DOHH2 (cell line): Measurements from ENCODE around the gene IFNE.

Experiments used
- H3F3A ChIP-seq: fragments of 200-600 bp; sonication (generic), shearing (Covaris generic); 2 replicates; pipeline ENCODE4 v1.6.0; 2016; ENCODE audit warnings: antibody characterized with exemption, mild to moderate bottlenecking; ENCODE audit not compliant: control insufficient read depth, insufficient read depth
- H3K27ac ChIP-seq: fragments of 200-600 bp; sonication (generic); 2 replicates; pipeline ENCODE4 v1.5.1; 2014; ENCODE audit warnings: low read depth, mild to moderate bottlenecking, low read length, moderate library complexity
- H3K27me3 ChIP-seq: fragments of 200-600 bp; sonication (generic); 2 replicates; pipeline ENCODE4 v1.6.1; 2014; ENCODE audit warnings: mild to moderate bottlenecking, low read length, mixed read lengths; ENCODE audit not compliant: control insufficient read depth
- H3K36me3 ChIP-seq: fragments of 200-600 bp; sonication (generic); 2 replicates; pipeline ENCODE4 v1.6.1; 2014; ENCODE audit warnings: mild to moderate bottlenecking, low read length, moderate library complexity, mixed read lengths; ENCODE audit not compliant: control insufficient read depth
- H3K4me1 ChIP-seq: fragments of 200-600 bp; sonication (generic); 2 replicates; pipeline ENCODE4 v1.6.1; 2014; ENCODE audit warnings: mild to moderate bottlenecking, low read length, mixed read lengths; ENCODE audit not compliant: control insufficient read depth
- H3K4me2 ChIP-seq: fragments of 200-600 bp; sonication (generic); 2 replicates; pipeline ENCODE4 v1.6.0; 2014; ENCODE audit warnings: mild to moderate bottlenecking, low read length, moderate library complexity
- H3K4me3 ChIP-seq: fragments of 200-600 bp; sonication (generic); 2 replicates; pipeline ENCODE4 v1.5.1; 2014; ENCODE audit warnings: mild to moderate bottlenecking, low read length, mixed read lengths
- H3K79me2 ChIP-seq: fragments of 200-600 bp; sonication (generic); 2 replicates; pipeline ENCODE4 v1.6.1; 2014; ENCODE audit warnings: mild to moderate bottlenecking, low read length, mixed read lengths; ENCODE audit not compliant: control insufficient read depth
- H3K9me2 ChIP-seq: fragments of 200-600 bp; sonication (generic); replicated peaks from 2 replicates; pipeline ENCODE4 v1.6.1; 2014; ENCODE audit warnings: mild to moderate bottlenecking, low read length, mixed read lengths; ENCODE audit not compliant: control insufficient read depth
- H3K9me3 ChIP-seq: fragments of 200-600 bp; sonication (generic); 2 replicates; pipeline ENCODE4 v1.6.1; 2014; ENCODE audit warnings: antibody characterized with exemption, low read length, mixed read lengths; ENCODE audit not compliant: control insufficient read depth, insufficient read depth
- H4K20me1 ChIP-seq: fragments of 200-600 bp; sonication (generic); 2 replicates; pipeline ENCODE4 v1.6.0; 2014; ENCODE audit warnings: low read depth, mild to moderate bottlenecking, antibody characterized with exemption, low read length, moderate library complexity; ENCODE audit not compliant: control insufficient read depth, insufficient read depth
- CTCF ChIP-seq: fragments of 200-600 bp; sonication (generic); IDR thresholded peaks from one replicate; pipeline ENCODE4 v1.5.1; 2014; ENCODE audit warnings: antibody characterized with exemption, mild to moderate bottlenecking, low read depth, low read length; ENCODE audit not compliant: poor library complexity, severe bottlenecking
- EZH2phosphoT487 ChIP-seq: fragments of 200-600 bp; sonication (generic); IDR thresholded peaks from 2 replicates; pipeline ENCODE4 v1.6.1; 2017; ENCODE audit warnings: borderline replicate concordance, mild to moderate bottlenecking, antibody characterized with exemption, low read length, moderate library complexity, mixed read lengths

Gene IFNE

GRCh38 chr9:21477466-21477865 lies 4.6 kb downstream of the IFNE start:
- Histone ChIP-seq H3K36me3 (no peaks in the 10 kb centered on the region), H3F3A (no peaks in the 10 kb centered on the region), H3K4me1 (no peaks in the 10 kb centered on the region), H3K27me3 (no peaks in the 10 kb centered on the region), H4K20me1 (no peaks in the 10 kb centered on the region), H3K9me3 (no peaks in the 10 kb centered on the region), H3K4me3 (no peak overlapping the region), H3K9me2 (no peaks in the 10 kb centered on the region), H3K4me2 (no peak overlapping the region), H3K79me2 (no peaks in the 10 kb centered on the region), H3K27ac (no peak overlapping the region)
- TF ChIP-seq EZH2phosphoT487 = no peak
- no peak for TF ChIP-seq CTCF

- H3F3A ChIP-seq = no peaks in the 10 kb centered on the region
- no peaks in the 10 kb centered on the region for H3K9me2 ChIP-seq
- TF ChIP-seq EZH2phosphoT487 = no peak
- no peak for TF ChIP-seq CTCF
- H3K4me3 ChIP-seq = no peak overlapping the region
- H3K4me2 ChIP-seq = no peak overlapping the region
- H3K27me3 ChIP-seq = peaks cover 4% of the 10 kb centered on the region; the same call in 1 of the 2 replicates
- no peaks in the 10 kb centered on the region for H3K79me2 ChIP-seq
- no peaks in the 10 kb centered on the region for H3K9me3 ChIP-seq
- H3K27ac ChIP-seq = no peak overlapping the region
- no peaks in the 10 kb centered on the region for H3K36me3 ChIP-seq
- no peaks in the 10 kb centered on the region for H3K4me1 ChIP-seq
- H4K20me1 ChIP-seq = no peaks in the 10 kb centered on the region
Measured at GRCh38 chr9:21473236-21473635, 8.9 kb downstream of the IFNE start.

- H3F3A ChIP-seq = no peaks in the 10 kb centered on the region
- H3K9me2 ChIP-seq = no peaks in the 10 kb centered on the region
- no peak for TF ChIP-seq CTCF
- TF ChIP-seq EZH2phosphoT487 = no peak
- no peaks in the 10 kb centered on the region for H3K4me1 ChIP-seq
- H3K4me3 ChIP-seq = no peak overlapping the region
- H3K4me2 ChIP-seq = no peak overlapping the region
- H4K20me1 ChIP-seq = no peaks in the 10 kb centered on the region
- peaks cover 4% of the 10 kb centered on the region; the same call in 1 of the 2 replicates for H3K27me3 ChIP-seq
- no peaks in the 10 kb centered on the region for H3K9me3 ChIP-seq
- no peaks in the 10 kb centered on the region for H3K79me2 ChIP-seq
- no peak overlapping the region for H3K27ac ChIP-seq
- no peaks in the 10 kb centered on the region for H3K36me3 ChIP-seq
Measured at GRCh38 chr9:21470126-21470525, 12.0 kb downstream of the IFNE start.
